GM12878 (cell line): ENCODE measurements around the gene RAB32. TPM values are rescaled to one million over a fixed set of nuclear protein-coding genes. Genes with fewer than 3 reads are reported as not detected.

Experiments used
- ATAC-seq: fragments of 200-7000 bp; cut with Tn5 transposase; 3 replicates; pipeline ENCODE4 v1.9.1; 2020; ENCODE audit warnings: mild to moderate bottlenecking, moderate library complexity
- BruUV-seq: library from RNA; stranded (reverse); fragments of 400-500 nt; replicated peaks from 2 replicates; lab custom pipeline; 2021; lab: Mats Ljungman, UMichigan
- CTCF ChIA-PET: fragments of 300-600 bp; sonication (Branson Sonifier 250); formaldehyde crosslinking; extraction: SDS; loops from one replicate; lab custom pipeline; 2021; ENCODE audit warnings: inconsistent platforms; lab: Yijun Ruan, JAX
- POLR2A ChIA-PET: fragments of 350-600 bp; formaldehyde crosslinking; extraction: SDS; loops from one replicate; lab custom pipeline; 2021; ENCODE audit warnings: inconsistent platforms; lab: Charles Lee
- RAD21 ChIA-PET: fragments of 300-600 bp; sonication (Branson Sonifier 250); formaldehyde crosslinking; loops from one replicate; lab custom pipeline; 2023; ENCODE audit warnings: antibody characterized with exemption; ENCODE audit not compliant: unreplicated experiment; lab: Charles Lee
- SMC1A ChIA-PET: fragments of 300-600 bp; sonication (Branson Sonifier 250); formaldehyde crosslinking; loops from one replicate; lab custom pipeline; 2023; ENCODE audit not compliant: unreplicated experiment, uncharacterized antibody; lab: Charles Lee
- DNase-seq: peaks from one replicate; pipeline ENCODE4 v3.0.0-alpha.2; 2011; ENCODE audit warnings: low read depth, low spot score
- FAIRE-seq: peaks from 3 replicates; lab custom pipeline; 2011; peaks lifted over from hg19 to GRCh38; lab: Jason Lieb, UNC
- H2AFZ ChIP-seq: 2 replicates; pipeline ENCODE4 v1.6.0; 2011; ENCODE audit warnings: low read depth, low read length, control low read depth; ENCODE audit not compliant: control insufficient read depth
- H3K27ac ChIP-seq: 2 replicates; pipeline ENCODE4 v1.5.1; 2011; ENCODE audit warnings: control low read depth; ENCODE audit not compliant: control insufficient read depth, insufficient read depth
- H3K27me3 ChIP-seq, 2 experiments: replicated peaks in 1 of 2; 2 replicates each; pipeline versions ENCODE4 v1.6.0 to v1.6.1; 2011; ENCODE audit warnings: low read length in 1 of 2; ENCODE audit not compliant: control insufficient read depth in 2 of 2, insufficient read depth in 2 of 2
- H3K36me3 ChIP-seq, 2 experiments: 2 replicates each; pipeline ENCODE4 v1.5.1; 2011; ENCODE audit warnings: low read length in 1 of 2; ENCODE audit not compliant: control insufficient read depth in 2 of 2, insufficient read depth in 2 of 2
- H3K4me1 ChIP-seq: 2 replicates; pipeline ENCODE4 v1.6.1; 2011; ENCODE audit warnings: mild to moderate bottlenecking, low read length, moderate library complexity, mixed read lengths; ENCODE audit not compliant: control insufficient read depth, insufficient read depth
- H3K4me2 ChIP-seq: 2 replicates; pipeline ENCODE4 v1.6.0; 2011; ENCODE audit warnings: control low read depth; ENCODE audit not compliant: control insufficient read depth, insufficient read depth
- H3K4me3 ChIP-seq: fragments of 200-600 bp; sonication (generic); 2 replicates; pipeline ENCODE4 v1.5.1; 2016
- H3K79me2 ChIP-seq: 2 replicates; pipeline ENCODE4 v1.6.0; 2011; ENCODE audit warnings: low read length; ENCODE audit not compliant: control insufficient read depth, insufficient read depth
- H3K9ac ChIP-seq: 2 replicates; pipeline ENCODE4 v1.8.0; 2011; ENCODE audit warnings: low read length, control low read depth, mixed read lengths; ENCODE audit not compliant: control insufficient read depth, insufficient read depth
- H3K9me3 ChIP-seq: replicated peaks from 3 replicates; pipeline ENCODE4 v1.5.1; 2011; ENCODE audit warnings: mild to moderate bottlenecking, low read length; ENCODE audit not compliant: control insufficient read depth, insufficient read depth
- H4K20me1 ChIP-seq: 2 replicates; pipeline ENCODE4 v1.6.0; 2011; ENCODE audit not compliant: control insufficient read depth, insufficient read depth
- ASH2L ChIP-seq: fragments of 300-600, 200-600 bp; sonication (generic); IDR thresholded peaks from 2 replicates; pipeline ENCODE4 v1.6.1; 2017; ENCODE audit warnings: low read depth, mild to moderate bottlenecking, borderline replicate concordance
- GATAD2B ChIP-seq: fragments of 450-650 bp; conservative IDR thresholded peaks from 2 replicates; pipeline ENCODE4 v1.6.1; 2017; ENCODE audit warnings: low read depth, mild to moderate bottlenecking, moderate library complexity
- LARP7 ChIP-seq: fragments of 450-650 bp; IDR thresholded peaks from 2 replicates; pipeline ENCODE4 v1.6.1; 2017; ENCODE audit warnings: mild to moderate bottlenecking
- SREBF2 ChIP-seq: IDR thresholded peaks from 2 replicates; pipeline ENCODE4 v1.6.1; 2012; ENCODE audit warnings: mild to moderate bottlenecking, low read length
- STAT1 ChIP-seq: fragments of 450-650 bp; conservative IDR thresholded peaks from 2 replicates; pipeline ENCODE4 v1.6.1; 2014; ENCODE audit warnings: antibody characterized with exemption, mild to moderate bottlenecking
- SUPT20H ChIP-seq: IDR thresholded peaks from 2 replicates; pipeline ENCODE4 v1.6.1; 2011; ENCODE audit warnings: low read depth, mild to moderate bottlenecking, low read length, moderate library complexity, borderline replicate concordance; ENCODE audit not compliant: control insufficient read depth
- in situ Hi-C: fragments of 300-500 bp; cut with MboI; formaldehyde crosslinking; loops from 9 replicates; pipeline ENCODE4 v1.14.3; 2018; ENCODE audit warnings: mixed read lengths
- intact Hi-C: fragments of 100-400 bp; cut with micrococcal nuclease; formaldehyde crosslinking; loops from one replicate; pipeline ENCODE4 v1.14.2; 2022; ENCODE audit not compliant: unreplicated experiment
- polyA plus RNA-seq, 11 experiments: library from polyadenylated mRNA; depleted of rRNA in 4 of 11; unstranded in 6 of 11; stranded (reverse) in 5 of 11; fragments of >200 nt; fragmentation: Nextera tagmentation in 4 of 11; fragmentation: Illumina TruSeq in 1 of 11; extraction: Ambion mirVana in 4 of 11; extraction: Trizol in 1 of 11; gene quantifications; 1 replicate in 1 of 11; 2 replicates in 10 of 11; pipeline versions ENCODE4 v1.2.1 to v1.2.3, GENCODE V29; 2011 to 2016; ENCODE audit warnings: inconsistent platforms in 2 of 11, missing spikeins in 2 of 11, low read depth in 1 of 11
- total RNA-seq, 4 experiments: library from RNA; depleted of rRNA in 3 of 4; stranded (reverse); fragments of >200 nt in 3 of 4; fragmentation: Illumina TruSeq in 1 of 4; extraction: Trizol in 1 of 4; gene quantifications; 2 replicates each; pipeline versions ENCODE4 v1.2.1 to v1.2.3, GENCODE V29; 2013 to 2021
- TF ChIP-seq, protein P1 (sequence below): fragments of 450-650 bp; formaldehyde crosslinking; IDR thresholded peaks from 2 replicates; pipeline ENCODE4 v1.5.0; 2022; ENCODE audit warnings: mild to moderate bottlenecking, missing genetic modification characterization
- TF ChIP-seq, protein P2 (sequence below): fragments of 450-650 bp; IDR thresholded peaks from 2 replicates; pipeline ENCODE4 v1.6.1; 2016; ENCODE audit warnings: mild to moderate bottlenecking, moderate library complexity, borderline replicate concordance
- TF ChIP-seq, protein P3 (sequence below): fragments of 450-650 bp; IDR thresholded peaks from 2 replicates; pipeline ENCODE4 v1.6.1; 2017; ENCODE audit warnings: mild to moderate bottlenecking, moderate library complexity
- TF ChIP-seq, protein P4 (sequence below): IDR thresholded peaks from 2 replicates; pipeline ENCODE4 v1.6.1; 2011; ENCODE audit warnings: borderline replicate concordance, low read depth, mild to moderate bottlenecking, moderate library complexity, mixed read lengths, low read length; ENCODE audit not compliant: insufficient read depth; ENCODE audit errors: extremely low read length

The RAB32 gene
- total and polyA plus RNA-seq, 10 of the 15 experiments (the other 5 are each of a cell fraction or from before 2014, with no cell fraction given), result 0.50 TPM; not detected in 9

DNA sequence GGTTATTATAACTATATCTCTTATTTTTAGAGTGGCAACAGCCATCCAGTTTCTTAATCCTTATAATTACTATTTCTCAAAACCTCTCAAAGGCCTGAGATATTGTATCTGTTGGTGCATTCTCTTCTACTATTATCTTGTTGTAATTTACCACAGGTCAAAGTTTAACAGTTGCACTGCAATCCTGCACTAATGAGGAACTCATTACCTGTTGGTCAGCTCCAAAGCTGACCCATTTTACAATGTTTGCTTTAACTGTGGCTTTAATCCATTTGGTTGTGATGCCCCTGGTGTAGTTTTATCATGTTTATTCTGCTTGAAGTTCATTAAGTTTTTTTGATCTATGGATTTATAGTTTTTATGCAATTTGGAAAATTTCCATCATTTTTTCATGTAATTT is 48.8 kb downstream of the RAB32 start:
- H3K27ac ChIP-seq, result no peak overlapping the region
- H3K4me3 ChIP-seq, result no peak overlapping the region
- ChIA-PET POLR2A (no interaction called here), CTCF (no interaction called here), RAD21 (no interaction called here), SMC1A (no interaction called here)
- no peaks in the 10 kb centered on the region for H3K36me3 ChIP-seq
- H4K20me1 ChIP-seq, result no peaks in the 10 kb centered on the region; the same call in 1 of the 2 replicates
- H3K27me3 ChIP-seq, result no peaks in the 10 kb centered on the region; a peak in 1 of 4 replicates
- ATAC-seq (no peak), FAIRE-seq (no peak), DNase-seq (no peak)
- intact Hi-C loops (no loop called here), in situ Hi-C loops (no loop called here)
- H3K9me3 ChIP-seq, result no peaks in the 10 kb centered on the region
- no peaks in the 10 kb centered on the region for H3K4me1 ChIP-seq
- no peak overlapping the region for H2AFZ ChIP-seq
- H3K79me2 ChIP-seq, result no peaks in the 10 kb centered on the region
- H3K4me2 ChIP-seq, result no peak overlapping the region
- no peak overlapping the region for H3K9ac ChIP-seq
- BruUV-seq, result no TSS peak
- TF ChIP-seq LARP7 (no peak), SREBF2 (no peak), ASH2L (no peak), STAT1 (no peak), SUPT20H (no peak), GATAD2B (no peak)
- TF ChIP-seq, protein P1, sequence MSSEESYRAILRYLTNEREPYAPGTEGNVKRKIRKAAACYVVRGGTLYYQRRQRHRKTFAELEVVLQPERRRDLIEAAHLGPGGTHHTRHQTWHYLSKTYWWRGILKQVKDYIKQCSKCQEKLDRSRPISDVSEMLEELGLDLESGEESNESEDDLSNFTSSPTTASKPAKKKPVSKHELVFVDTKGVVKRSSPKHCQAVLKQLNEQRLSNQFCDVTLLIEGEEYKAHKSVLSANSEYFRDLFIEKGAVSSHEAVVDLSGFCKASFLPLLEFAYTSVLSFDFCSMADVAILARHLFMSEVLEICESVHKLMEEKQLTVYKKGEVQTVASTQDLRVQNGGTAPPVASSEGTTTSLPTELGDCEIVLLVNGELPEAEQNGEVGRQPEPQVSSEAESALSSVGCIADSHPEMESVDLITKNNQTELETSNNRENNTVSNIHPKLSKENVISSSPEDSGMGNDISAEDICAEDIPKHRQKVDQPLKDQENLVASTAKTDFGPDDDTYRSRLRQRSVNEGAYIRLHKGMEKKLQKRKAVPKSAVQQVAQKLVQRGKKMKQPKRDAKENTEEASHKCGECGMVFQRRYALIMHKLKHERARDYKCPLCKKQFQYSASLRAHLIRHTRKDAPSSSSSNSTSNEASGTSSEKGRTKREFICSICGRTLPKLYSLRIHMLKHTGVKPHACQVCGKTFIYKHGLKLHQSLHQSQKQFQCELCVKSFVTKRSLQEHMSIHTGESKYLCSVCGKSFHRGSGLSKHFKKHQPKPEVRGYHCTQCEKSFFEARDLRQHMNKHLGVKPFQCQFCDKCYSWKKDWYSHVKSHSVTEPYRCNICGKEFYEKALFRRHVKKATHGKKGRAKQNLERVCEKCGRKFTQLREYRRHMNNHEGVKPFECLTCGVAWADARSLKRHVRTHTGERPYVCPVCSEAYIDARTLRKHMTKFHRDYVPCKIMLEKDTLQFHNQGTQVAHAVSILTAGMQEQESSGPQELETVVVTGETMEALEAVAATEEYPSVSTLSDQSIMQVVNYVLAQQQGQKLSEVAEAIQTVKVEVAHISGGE (CRISPR knock-in tag), result no peak
- TF ChIP-seq, protein P2, sequence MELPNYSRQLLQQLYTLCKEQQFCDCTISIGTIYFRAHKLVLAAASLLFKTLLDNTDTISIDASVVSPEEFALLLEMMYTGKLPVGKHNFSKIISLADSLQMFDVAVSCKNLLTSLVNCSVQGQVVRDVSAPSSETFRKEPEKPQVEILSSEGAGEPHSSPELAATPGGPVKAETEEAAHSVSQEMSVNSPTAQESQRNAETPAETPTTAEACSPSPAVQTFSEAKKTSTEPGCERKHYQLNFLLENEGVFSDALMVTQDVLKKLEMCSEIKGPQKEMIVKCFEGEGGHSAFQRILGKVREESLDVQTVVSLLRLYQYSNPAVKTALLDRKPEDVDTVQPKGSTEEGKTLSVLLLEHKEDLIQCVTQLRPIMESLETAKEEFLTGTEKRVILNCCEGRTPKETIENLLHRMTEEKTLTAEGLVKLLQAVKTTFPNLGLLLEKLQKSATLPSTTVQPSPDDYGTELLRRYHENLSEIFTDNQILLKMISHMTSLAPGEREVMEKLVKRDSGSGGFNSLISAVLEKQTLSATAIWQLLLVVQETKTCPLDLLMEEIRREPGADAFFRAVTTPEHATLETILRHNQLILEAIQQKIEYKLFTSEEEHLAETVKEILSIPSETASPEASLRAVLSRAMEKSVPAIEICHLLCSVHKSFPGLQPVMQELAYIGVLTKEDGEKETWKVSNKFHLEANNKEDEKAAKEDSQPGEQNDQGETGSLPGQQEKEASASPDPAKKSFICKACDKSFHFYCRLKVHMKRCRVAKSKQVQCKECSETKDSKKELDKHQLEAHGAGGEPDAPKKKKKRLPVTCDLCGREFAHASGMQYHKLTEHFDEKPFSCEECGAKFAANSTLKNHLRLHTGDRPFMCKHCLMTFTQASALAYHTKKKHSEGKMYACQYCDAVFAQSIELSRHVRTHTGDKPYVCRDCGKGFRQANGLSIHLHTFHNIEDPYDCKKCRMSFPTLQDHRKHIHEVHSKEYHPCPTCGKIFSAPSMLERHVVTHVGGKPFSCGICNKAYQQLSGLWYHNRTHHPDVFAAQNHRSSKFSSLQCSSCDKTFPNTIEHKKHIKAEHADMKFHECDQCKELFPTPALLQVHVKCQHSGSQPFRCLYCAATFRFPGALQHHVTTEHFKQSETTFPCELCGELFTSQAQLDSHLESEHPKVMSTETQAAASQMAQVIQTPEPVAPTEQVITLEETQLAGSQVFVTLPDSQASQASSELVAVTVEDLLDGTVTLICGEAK, result no peak
- TF ChIP-seq, protein P3, sequence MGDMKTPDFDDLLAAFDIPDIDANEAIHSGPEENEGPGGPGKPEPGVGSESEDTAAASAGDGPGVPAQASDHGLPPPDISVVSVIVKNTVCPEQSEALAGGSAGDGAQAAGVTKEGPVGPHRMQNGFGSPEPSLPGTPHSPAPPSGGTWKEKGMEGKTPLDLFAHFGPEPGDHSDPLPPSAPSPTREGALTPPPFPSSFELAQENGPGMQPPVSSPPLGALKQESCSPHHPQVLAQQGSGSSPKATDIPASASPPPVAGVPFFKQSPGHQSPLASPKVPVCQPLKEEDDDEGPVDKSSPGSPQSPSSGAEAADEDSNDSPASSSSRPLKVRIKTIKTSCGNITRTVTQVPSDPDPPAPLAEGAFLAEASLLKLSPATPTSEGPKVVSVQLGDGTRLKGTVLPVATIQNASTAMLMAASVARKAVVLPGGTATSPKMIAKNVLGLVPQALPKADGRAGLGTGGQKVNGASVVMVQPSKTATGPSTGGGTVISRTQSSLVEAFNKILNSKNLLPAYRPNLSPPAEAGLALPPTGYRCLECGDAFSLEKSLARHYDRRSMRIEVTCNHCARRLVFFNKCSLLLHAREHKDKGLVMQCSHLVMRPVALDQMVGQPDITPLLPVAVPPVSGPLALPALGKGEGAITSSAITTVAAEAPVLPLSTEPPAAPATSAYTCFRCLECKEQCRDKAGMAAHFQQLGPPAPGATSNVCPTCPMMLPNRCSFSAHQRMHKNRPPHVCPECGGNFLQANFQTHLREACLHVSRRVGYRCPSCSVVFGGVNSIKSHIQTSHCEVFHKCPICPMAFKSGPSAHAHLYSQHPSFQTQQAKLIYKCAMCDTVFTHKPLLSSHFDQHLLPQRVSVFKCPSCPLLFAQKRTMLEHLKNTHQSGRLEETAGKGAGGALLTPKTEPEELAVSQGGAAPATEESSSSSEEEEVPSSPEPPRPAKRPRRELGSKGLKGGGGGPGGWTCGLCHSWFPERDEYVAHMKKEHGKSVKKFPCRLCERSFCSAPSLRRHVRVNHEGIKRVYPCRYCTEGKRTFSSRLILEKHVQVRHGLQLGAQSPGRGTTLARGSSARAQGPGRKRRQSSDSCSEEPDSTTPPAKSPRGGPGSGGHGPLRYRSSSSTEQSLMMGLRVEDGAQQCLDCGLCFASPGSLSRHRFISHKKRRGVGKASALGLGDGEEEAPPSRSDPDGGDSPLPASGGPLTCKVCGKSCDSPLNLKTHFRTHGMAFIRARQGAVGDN, result no peak
- TF ChIP-seq, protein P4, sequence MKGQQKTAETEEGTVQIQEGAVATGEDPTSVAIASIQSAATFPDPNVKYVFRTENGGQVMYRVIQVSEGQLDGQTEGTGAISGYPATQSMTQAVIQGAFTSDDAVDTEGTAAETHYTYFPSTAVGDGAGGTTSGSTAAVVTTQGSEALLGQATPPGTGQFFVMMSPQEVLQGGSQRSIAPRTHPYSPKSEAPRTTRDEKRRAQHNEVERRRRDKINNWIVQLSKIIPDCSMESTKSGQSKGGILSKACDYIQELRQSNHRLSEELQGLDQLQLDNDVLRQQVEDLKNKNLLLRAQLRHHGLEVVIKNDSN, result no peak
